D721Med (cell line): ENCODE measurements around the gene AFTPH.

Source experiments
- DNase-seq: peaks from one replicate; pipeline ENCODE4 v3.0.0; 2011; ENCODE audit warnings: low spot score; ENCODE audit not compliant: insufficient read length
- FAIRE-seq: peaks from 2 replicates; lab custom pipeline; 2011; peaks lifted over from hg19 to GRCh38; lab: Jason Lieb, UNC
- TF ChIP-seq, protein P1 (sequence below): IDR thresholded peaks from 2 replicates; pipeline ENCODE4 v1.5.1; 2012; ENCODE audit warnings: mild to moderate bottlenecking, control low read depth; ENCODE audit not compliant: insufficient read depth; ENCODE audit errors: missing control alignments

The AFTPH gene

DNA sequence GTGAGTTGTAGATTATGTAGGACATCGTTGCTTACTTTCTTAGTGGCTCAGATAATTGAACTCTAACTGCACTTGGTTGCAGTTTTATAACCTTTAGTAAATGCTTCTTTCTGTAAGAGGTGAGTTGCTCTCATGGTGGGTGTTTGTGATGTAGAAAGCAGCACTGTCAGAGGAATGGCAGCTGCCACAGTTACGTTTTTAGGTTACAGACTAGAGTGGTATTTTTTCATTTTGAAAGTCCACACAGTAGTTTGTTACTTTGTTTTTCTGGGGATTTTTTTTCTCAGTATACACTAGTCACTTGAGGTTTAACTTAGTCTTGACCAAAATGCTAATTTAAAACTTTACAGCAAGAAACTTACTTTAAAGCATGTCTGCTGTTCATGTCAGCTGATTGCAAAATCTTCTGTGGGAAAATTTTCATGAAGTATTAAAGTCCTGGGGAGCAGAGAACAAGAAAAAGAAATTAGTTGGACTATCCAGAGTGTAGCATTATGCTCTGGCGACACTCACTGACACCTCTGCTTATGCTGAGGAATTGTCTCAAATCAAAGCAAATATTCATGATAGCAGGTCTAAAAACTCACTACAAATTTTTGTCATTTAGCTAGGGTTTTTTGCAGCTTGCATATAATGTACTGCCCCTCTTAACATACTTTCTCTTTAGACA lies 14.8 kb downstream of the AFTPH start:
- no peak for FAIRE-seq
- DNase-seq: no peak
- TF ChIP-seq, protein P1, sequence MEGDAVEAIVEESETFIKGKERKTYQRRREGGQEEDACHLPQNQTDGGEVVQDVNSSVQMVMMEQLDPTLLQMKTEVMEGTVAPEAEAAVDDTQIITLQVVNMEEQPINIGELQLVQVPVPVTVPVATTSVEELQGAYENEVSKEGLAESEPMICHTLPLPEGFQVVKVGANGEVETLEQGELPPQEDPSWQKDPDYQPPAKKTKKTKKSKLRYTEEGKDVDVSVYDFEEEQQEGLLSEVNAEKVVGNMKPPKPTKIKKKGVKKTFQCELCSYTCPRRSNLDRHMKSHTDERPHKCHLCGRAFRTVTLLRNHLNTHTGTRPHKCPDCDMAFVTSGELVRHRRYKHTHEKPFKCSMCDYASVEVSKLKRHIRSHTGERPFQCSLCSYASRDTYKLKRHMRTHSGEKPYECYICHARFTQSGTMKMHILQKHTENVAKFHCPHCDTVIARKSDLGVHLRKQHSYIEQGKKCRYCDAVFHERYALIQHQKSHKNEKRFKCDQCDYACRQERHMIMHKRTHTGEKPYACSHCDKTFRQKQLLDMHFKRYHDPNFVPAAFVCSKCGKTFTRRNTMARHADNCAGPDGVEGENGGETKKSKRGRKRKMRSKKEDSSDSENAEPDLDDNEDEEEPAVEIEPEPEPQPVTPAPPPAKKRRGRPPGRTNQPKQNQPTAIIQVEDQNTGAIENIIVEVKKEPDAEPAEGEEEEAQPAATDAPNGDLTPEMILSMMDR: no peak

DNA sequence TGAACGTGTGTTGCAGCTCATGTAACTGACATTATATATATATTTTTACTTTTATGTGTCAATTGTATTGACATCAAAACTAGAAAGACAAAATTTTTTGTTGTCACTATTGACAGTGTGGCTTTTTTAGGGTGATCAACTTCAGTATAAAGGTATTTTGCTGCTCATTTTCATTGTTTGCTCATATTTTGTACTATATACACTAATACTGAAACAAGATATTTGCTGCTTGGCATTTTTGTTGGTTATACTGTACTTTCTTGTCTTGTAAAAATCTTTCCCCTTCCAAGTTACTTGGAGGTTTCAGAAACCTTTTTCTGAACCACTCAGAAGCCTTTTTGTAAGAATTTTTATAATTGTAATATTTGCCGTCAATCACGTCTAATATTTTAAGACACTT lies 16.5 kb downstream of the AFTPH start:
- TF ChIP-seq, protein P1: no peak
- FAIRE-seq (no peak), DNase-seq (no peak)

DNA sequence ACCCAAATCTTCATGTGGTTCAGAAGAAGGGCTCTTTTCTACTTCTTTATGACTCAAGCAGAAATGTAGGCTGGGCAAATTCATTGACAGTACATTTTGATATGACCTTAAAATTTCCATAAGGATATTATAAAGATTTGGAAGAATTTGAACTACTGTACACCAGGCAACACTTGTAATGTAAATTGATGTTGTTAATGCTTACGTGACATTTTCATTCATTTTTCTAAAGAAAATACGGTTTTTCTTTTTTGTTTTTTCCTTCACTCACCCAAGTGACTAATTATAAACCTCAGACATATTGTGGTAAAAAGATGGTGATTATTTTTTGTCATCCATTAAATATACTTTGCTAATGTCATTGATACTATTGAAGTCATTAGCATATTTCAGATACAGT lies 17.4 kb downstream of the AFTPH start:
- no peak for FAIRE-seq
- TF ChIP-seq, protein P1: no peak
- no peak for DNase-seq

DNA sequence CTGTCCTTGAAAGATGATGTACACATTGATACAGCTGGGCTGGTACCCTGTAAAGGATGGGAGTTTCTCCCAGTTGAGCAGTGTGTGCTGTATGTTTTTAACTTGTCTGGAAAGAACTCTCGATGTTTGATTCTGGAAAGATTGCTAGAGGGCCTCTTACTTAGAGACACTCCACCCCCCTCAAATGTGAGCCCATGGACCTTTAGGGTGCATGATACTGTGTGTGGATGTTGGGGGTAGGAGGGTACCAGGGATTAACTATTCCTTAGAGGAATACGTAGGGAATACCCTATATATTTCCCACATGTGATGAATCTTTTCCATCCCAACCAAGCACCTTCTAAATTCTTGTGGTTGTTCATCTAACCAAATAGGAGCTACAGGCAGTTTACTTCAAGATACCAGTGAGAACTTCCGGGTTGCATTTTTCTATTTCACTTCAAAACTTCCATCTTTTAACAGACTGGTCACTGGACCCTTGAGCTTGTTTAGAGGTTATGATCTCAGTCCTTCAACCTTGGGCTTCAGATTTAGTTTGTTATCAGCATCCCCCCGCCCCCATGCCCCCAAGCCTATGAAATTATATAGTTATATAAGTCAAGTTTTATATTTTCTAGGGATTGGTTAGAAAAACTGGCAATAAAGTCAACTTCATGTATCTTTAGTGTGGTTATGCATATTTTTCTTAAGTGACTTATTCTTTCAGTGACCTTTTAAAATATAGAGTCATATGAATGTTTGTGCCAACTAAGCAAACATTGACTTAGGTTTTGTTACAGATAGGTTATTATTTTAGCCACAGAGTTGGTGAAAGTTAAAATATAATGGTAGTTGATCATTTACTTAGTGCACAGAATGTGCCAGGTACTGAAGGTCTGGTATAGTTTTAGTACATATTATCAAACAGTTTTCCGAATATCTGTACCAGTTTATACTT lies 18.2 kb downstream of the AFTPH start:
- DNase-seq (no peak), FAIRE-seq (no peak)
- TF ChIP-seq, protein P1: no peak

DNA sequence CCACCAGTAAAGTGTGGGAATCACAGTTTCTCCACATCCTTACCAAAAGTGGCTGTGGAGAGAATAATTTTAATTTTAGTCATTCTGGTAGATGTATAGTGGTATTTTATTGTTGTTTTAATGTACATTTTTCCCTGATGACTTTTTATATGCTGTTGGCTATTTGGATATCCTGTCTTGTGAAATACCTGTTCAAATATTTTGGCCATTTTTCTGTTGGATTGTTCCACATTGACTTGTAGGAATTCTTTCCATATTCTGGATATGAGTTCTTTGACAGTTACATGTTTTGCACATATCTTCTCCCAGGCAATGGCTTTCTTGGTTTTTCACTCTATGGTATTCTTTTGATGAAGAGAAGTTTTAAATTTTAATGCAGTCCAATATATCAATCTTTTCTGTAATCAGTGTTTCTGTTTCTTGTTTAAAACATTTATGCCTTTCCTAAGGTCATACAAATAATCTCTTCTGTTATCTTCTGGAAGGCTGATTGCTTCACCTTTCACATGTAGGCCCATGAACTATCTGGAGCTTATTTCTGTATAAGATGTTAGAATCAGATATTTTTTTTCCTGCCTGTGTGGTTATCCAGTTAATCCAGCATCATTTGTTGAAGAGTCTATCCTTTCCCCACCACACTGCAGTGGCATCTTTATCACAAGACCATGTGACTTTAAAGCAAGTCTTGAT lies 19.0 kb downstream of the AFTPH start:
- FAIRE-seq (no peak), DNase-seq (no peak)
- TF ChIP-seq, protein P1: no peak

DNA sequence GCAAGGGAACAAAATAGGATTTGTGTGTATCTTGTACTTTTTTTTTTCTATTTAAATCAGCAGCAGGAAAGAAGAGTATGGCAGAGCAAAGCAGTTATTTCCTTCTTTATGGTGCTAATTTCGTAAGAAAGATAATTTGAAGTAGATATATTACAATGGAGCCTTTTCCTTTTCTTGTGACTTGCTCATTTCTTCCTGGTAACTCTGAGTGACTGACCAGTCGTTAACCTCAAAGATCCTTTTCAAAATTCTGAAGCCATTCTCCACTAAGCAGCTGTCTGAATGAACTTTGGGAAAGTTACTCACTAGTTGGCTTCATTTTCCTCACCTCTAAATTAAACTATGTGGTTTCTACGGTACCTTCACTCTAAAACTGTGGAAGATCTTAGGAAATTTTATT lies 24.6 kb downstream of the AFTPH start:
- no peak for DNase-seq
- FAIRE-seq: no peak
- TF ChIP-seq, protein P1: no peak
